AG09309 (cell line): ENCODE measurements around the gene GABARAPL2.
"Not testable (repeated sequence)": the region's sequence is repeated elsewhere in the genome, so short reads cannot be mapped to it uniquely, and the experiment has no call there.

Experiments
- DNase-seq: peaks from one replicate; pipeline ENCODE4 v3.0.0-alpha.2; 2010; ENCODE audit warnings: low read depth
- H3K4me3 ChIP-seq: 2 replicates; pipeline ENCODE4 v1.5.1; 2011; ENCODE audit warnings: mild to moderate bottlenecking, low read depth, low read length, moderate library complexity; ENCODE audit not compliant: control insufficient read depth
- TF ChIP-seq, protein P1 (sequence below): IDR thresholded peaks from 2 replicates; pipeline ENCODE4 v1.5.1; 2011; ENCODE audit warnings: mild to moderate bottlenecking, low read depth, low read length, inconsistent platforms; ENCODE audit not compliant: insufficient read depth, control insufficient read depth; ENCODE audit errors: missing control alignments

GABARAPL2 gene

DNA sequence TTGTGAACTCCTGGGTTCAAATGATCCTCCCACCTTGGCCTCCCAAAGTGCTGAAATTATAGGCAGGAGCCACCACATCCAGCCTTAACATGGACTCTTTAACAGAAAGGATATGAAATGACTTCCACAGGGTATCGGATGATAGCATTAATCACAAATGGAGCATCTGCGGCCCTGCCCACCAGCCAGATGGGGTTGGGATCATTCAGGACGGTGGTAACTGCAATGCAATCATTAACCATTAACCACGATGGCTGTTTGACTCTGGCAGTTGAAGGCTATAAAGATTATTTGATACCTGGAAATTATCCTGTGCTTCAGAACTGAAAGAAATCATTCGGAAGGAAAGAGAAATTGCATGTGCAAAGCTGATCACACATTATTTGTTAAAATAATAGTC, 24.9 kb upstream of the GABARAPL2 start:
- TF ChIP-seq, protein P1, sequence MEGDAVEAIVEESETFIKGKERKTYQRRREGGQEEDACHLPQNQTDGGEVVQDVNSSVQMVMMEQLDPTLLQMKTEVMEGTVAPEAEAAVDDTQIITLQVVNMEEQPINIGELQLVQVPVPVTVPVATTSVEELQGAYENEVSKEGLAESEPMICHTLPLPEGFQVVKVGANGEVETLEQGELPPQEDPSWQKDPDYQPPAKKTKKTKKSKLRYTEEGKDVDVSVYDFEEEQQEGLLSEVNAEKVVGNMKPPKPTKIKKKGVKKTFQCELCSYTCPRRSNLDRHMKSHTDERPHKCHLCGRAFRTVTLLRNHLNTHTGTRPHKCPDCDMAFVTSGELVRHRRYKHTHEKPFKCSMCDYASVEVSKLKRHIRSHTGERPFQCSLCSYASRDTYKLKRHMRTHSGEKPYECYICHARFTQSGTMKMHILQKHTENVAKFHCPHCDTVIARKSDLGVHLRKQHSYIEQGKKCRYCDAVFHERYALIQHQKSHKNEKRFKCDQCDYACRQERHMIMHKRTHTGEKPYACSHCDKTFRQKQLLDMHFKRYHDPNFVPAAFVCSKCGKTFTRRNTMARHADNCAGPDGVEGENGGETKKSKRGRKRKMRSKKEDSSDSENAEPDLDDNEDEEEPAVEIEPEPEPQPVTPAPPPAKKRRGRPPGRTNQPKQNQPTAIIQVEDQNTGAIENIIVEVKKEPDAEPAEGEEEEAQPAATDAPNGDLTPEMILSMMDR, result no peak
- no peak overlapping the region for H3K4me3 ChIP-seq
- DNase-seq, result no peak

DNA sequence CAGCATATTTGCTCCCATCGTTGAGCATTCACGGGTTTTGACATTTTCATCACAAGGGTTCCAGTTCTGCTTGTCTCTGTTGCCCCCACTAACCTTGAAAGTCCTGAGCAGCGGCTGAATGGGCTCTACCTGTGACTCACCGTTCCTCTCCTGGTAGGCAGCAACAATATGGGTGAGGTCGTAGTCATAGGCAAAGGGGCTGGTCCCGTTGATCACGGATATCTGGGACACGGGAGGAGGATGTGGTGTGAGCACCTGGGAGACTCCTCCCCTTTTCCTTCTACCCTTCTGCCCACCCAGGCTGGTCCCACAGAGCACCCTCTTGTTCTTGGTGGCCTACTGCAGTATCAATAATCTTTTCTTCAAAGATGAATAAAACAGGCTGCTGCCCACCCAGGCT, 23.7 kb upstream of the GABARAPL2 start:
- not testable (repeated sequence) for H3K4me3 ChIP-seq, DNase-seq

DNA sequence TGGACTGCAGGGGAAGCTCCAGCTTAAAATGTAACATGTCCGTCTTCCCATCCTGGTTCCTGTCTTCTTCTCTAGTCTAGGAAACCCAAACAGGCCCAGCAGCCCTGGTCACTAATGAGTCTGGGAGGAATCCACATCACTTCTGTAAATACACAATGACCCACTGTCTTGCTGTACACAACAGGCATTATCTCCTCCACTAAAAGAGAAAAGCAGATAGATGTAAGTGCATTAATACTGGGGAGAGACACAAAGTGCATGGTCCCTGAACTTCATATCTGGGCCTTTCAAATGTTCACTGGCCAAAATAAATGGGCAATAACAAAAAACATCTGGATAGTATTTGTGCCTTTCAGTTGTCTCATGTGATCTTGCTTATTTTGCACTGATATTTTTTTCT, 20.3 kb upstream of the GABARAPL2 start:
- DNase-seq, H3K4me3 ChIP-seq: not testable (repeated sequence)

DNA sequence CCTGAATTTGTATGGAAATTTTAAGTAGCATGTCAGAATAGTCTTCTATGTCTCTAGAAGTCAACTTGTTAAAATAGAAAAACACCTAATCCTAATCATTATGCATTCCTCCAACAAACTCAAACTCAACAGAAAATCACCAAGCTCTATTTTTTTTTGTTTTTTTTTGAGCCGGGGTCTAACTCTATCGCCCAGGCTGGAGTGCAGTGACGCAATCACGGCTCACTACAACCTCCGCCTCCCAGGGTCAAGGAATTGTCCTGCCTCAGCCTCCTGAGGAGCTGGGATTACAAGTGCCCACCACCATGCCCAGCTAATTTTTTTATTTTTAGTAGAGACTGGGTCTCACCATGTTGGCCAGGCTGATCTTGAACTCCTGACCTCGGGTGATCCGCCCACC, 19.9 kb upstream of the GABARAPL2 start:
- no peak for DNase-seq
- H3K4me3 ChIP-seq, result no peak overlapping the region
- TF ChIP-seq, protein P1, result no peak

DNA sequence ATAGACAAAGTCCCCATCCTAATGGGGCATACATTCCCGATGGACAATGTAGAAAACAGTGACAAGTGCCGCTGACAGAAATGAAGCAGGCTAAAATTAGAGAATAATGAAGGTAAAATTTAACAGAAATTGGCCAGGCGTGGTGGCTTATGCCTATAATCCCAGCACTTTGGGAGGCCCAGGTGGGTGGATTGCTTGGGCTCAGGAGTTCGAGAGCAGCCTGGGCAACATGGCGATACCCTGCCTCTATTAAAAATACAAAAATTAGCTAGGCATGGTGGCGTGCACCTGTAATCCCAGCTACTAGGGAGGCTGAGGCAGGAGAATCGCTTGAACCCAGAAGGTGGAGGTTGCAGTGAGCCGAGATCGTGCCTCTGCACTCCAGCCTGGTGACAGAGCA, 17.7 kb upstream of the GABARAPL2 start:
- not testable (repeated sequence) for H3K4me3 ChIP-seq, DNase-seq

DNA sequence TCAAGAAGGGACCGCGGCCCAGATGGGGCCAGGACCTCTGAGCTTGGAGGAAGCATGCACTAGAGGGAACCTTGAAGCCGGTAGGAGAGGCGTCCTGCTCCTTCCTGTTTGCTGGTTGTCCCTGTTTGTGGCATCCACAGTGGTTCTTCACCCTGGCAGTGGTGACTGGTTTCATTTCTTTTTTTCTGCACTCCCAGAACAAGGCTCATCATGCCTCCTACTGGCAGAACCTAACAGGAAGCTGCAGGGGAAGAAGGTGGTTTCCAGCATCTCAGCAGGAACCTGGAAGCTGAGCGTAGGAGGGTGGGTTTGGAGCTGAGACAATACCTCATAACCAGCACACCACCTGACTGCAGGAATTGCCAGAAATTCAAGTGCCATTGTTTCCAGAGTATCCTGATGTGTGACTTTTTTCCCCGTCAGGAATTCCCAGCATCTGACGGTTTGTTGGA, 15.9 kb upstream of the GABARAPL2 start:
- no peak overlapping the region for H3K4me3 ChIP-seq
- DNase-seq, result no peak
- TF ChIP-seq, protein P1, result peak; percentile 52

DNA sequence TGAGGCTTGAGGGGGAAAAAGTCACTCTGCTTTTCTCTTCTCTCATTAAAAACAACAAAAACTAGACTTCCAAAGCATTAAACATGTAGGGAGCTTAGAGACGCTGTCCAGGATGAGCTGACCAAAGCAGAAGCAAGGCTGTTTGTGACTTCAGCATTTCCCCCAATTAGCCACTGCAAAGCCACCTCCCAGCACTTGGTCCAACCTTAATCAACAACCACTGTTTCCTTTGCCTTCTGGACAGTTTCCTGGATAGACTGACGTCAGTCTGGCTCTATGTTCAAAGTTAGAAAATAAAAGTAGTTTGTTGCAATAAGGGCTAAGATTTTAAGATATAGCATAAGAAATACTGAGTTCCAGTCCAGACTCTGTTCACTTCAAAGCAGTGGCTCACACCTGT, 13.2 kb upstream of the GABARAPL2 start:
- no peak for DNase-seq
- TF ChIP-seq, protein P1, result no peak
- no peak overlapping the region for H3K4me3 ChIP-seq

DNA sequence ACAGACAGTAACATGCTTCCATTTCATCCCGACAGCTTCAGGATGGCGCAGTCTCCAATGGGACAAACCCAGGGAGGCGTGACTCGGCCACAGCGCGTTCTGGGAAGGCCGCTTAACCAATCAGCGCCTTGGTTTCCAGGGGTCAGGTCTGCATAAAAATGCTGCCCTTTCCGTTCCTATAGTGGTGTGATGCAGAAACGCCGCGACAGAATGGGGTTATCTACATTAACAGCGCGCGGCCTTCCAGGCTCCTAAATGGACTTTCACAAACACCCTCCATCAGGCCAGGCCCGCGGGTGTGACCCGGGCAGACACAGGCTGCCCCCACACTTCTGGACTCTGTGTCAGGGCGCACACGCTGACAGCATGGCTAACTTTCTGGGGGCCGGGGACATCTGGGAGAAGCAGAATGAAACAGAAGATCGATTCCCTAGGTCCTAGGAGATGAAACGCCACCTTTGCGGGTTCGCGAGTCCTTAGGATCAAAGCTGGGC, 10.9 kb upstream of the GABARAPL2 start:
- DNase-seq, result peak; percentile 55

More for the DNA sequence above, 10.9 kb upstream of the GABARAPL2 start:
- TF ChIP-seq, protein P1, result no peak
- H3K4me3 ChIP-seq, result peak overlapping the region; percentile 77
